ENCODE results near the gene CCL8.
"Not testable (repeated sequence)": the region's sequence is repeated elsewhere in the genome, so short reads cannot be mapped to it uniquely, and the experiment has no call there.

Gene CCL8

DNA sequence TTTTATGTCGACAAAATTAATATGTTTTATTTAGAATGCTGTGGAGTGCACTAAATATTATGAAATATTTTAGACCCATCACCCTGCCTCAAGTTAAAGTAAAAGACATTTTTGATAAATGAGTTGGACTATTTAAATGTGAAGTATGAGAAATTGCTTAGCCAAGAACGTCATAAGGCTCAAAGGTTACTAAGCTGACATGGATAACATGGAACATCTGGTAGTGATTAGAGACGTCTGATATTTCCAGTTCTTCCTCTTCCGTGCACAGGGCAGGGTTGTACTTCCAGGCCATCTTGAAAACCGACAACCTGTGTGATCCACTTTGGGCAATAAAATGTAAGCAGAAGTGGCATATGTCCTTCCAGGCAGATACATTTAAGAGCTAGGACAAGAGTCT lies 7.2 kb upstream of the CCL8 start:
- no peak for FAIRE-seq
- TF ChIP-seq, protein P1, sequence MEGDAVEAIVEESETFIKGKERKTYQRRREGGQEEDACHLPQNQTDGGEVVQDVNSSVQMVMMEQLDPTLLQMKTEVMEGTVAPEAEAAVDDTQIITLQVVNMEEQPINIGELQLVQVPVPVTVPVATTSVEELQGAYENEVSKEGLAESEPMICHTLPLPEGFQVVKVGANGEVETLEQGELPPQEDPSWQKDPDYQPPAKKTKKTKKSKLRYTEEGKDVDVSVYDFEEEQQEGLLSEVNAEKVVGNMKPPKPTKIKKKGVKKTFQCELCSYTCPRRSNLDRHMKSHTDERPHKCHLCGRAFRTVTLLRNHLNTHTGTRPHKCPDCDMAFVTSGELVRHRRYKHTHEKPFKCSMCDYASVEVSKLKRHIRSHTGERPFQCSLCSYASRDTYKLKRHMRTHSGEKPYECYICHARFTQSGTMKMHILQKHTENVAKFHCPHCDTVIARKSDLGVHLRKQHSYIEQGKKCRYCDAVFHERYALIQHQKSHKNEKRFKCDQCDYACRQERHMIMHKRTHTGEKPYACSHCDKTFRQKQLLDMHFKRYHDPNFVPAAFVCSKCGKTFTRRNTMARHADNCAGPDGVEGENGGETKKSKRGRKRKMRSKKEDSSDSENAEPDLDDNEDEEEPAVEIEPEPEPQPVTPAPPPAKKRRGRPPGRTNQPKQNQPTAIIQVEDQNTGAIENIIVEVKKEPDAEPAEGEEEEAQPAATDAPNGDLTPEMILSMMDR (IDR thresholded peaks at IDR 0.05; ENCODE audit: insufficient read depth, missing control alignments), result no peak
- DNase-seq (ENCODE audit: insufficient read length, low spot score), result no peak

DNA sequence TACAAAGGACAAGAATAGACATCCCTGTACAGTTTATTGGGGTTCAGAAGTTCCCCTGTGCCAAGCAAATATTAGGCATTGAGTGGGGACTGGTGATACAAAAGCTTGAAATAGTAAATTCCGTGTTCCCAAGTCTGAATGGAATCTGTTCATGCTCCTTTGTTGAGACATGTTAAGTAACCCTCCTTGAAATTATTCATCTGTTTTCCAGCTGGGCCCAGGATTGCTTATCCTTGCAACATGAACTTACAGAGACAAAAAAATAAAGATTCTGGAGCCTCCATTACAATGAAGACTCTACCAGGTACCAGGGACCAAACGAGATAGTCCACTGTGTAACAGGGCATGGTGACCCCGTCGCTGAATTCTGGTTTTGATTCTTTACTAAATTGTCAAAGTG lies 6.1 kb upstream of the CCL8 start:
- no peak for DNase-seq (ENCODE audit: insufficient read length, low spot score)
- TF ChIP-seq, protein P1 (IDR thresholded peaks at IDR 0.05; ENCODE audit: insufficient read depth, missing control alignments), result no peak
- FAIRE-seq, result no peak

DNA sequence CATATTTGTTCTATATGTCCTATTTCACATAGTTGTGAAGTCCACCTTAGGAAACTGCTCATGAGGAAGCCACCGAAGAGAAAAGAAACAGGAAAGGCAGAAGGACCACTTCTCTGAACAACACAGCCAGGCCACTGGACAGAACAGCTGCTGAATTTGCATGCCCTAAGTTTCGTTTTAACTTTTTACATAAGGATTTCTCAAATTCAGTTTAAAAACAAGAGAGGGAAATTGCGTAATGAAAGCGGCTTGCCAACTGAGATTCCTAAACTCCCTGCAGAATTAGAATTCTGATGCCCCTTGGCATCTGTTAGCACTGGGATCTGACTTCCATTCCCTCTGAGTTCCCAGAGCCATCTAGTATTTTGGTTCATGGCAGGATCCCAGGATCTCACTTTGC lies 5.0 kb upstream of the CCL8 start:
- DNase-seq (ENCODE audit: insufficient read length, low spot score) (no peak), FAIRE-seq (no peak)
- TF ChIP-seq, protein P1 (IDR thresholded peaks at IDR 0.05; ENCODE audit: insufficient read depth, missing control alignments), result no peak

DNA sequence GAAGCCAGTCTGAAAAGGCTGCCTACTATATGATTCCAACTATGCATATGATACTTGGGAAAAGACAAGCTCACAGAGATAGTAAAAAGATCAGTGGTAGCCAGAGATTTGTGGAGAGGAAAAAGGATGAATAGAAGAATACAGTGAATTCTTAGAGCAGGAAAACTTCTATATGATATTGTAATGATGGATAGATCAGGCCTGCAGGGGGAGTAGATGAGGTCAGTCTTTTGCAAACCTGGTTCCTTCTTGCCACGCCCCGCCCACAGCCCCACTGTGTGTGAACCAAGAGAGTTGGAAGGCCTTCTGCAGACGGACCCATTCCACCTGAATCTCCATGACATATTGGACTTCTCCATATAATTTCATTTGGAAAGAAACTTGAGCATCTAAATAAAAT lies 761 bp upstream of the CCL8 start:
- DNase-seq (ENCODE audit: insufficient read length, low spot score) (no peak), FAIRE-seq (no peak)
- TF ChIP-seq, protein P1 (IDR thresholded peaks at IDR 0.05; ENCODE audit: insufficient read depth, missing control alignments), result no peak

DNA sequence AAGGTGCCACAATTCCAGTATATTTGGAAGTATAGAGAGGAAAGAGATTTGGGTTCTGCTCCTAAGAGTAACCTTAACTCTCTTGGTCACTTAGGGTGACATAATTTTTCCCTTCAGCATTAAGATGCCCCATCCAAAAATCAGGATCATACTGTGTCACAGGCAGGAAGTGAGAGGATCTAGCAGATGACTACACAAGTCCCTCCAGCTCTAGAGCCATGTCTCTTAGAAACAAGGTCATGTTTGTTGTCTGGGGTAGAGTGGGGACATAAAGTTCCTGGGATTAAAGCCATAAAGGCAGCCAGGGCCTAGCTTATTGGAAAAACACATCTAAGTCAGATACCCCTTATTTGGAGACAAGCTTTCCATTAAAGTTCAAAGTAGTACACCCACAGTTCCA lies 2.7 kb downstream of the CCL8 start:
- TF ChIP-seq, protein P1 (IDR thresholded peaks at IDR 0.05; ENCODE audit: insufficient read depth, missing control alignments), result no peak
- DNase-seq (ENCODE audit: insufficient read length, low spot score), result no peak
- FAIRE-seq, result no peak

DNA sequence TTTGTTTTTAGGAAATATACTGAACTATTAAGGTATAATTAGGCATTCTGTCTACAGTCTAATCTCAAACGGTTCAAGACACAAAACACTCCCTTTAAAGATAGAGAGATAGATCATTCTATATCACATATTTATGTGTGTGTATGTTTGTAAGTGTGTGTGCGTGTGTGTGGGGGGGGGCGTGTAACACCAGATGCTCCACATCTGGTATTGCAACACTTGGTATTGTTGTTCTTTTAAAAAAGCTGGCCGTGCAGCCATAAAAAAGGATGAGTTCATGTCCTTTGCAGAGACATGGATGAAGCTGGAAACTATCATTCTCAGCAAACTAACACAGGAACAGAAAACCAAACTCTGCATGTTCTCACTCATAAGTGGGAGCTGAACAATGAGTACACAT lies 8.3 kb downstream of the CCL8 start:
- FAIRE-seq; DNase-seq (ENCODE audit: insufficient read length, low spot score): not testable (repeated sequence)

DNA sequence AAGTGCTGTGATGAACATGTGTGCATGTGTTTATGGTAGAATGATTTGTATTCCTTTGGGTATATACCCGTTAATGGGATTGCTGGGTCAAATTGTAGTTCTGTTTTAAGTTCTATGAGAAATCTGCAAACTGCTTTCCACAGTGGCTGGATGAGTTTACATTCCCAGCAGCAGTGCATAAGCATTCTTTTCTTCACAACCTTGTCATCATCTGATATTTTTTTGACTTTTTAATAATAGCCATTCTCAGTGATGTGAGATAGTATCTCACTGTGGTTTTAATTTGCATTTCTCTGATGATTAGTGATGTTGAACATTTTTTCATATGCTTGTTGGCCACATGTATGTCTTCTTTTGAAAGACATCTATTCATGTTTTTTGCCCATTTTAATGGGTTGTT lies 18.5 kb downstream of the CCL8 start:
- FAIRE-seq (no peak), DNase-seq (ENCODE audit: insufficient read length, low spot score) (no peak)
- TF ChIP-seq, protein P1 (IDR thresholded peaks at IDR 0.05; ENCODE audit: insufficient read depth, missing control alignments), result no peak

DNA sequence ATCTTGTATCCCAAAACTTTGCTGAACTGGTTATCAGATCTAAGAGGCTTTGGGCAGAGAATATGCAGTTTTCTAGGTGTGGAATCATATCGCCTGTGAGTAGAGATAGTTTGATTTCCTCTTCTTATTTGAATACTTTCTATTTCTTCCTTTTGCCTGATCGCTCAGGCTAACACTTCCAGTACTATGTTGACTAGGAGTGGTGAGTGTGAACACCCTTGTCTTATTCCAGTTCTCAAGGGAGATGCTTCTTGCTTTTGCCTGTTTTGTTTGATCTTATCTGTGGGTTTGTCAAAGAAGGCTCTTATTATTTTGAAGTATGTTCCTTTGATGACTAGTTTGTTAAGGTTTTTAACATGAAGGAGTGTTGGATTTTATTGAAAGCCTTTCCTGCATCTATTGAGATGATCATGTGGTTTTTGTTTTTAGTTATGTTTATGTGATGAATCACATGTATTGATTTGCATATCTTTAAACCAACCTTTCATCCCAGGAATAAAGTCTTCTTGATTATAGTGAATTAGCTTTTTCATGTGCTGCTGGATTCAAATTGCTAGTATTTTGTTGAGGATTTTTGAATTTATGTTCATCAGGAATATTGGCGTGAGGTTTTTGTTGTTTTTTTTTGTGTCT lies 20.0 kb downstream of the CCL8 start:
- FAIRE-seq (no peak), DNase-seq (ENCODE audit: insufficient read length, low spot score) (no peak)
- TF ChIP-seq, protein P1 (IDR thresholded peaks at IDR 0.05; ENCODE audit: insufficient read depth, missing control alignments), result no peak
